Naive thymus-derived CD8-positive, alpha-beta T cell (primary cell): ENCODE data around the gene HPS4. TPM values are rescaled to one million over a fixed set of nuclear protein-coding genes. Genes with fewer than 3 reads are reported as not detected.
A peak's percentile ranks its signal among the peaks of the same experiment; 100 is the strongest.
"Not testable (repeated sequence)": the region's sequence is repeated elsewhere in the genome, so short reads cannot be mapped to it uniquely, and the experiment has no call there.

Source experiments
- ATAC-seq, 2 donors: fragments of 150-1000 bp; cut with Tn5 transposase in 1 of 2; sonication (Bioruptor Pico), chemical (Tn5 transposase) in 1 of 2; 1 replicate in 1 of 2; 2 replicates in 1 of 2; pipeline ENCODE4 v1.10.0; 2021; ENCODE audit warnings: mild to moderate bottlenecking in 2 of 2, moderate library complexity in 2 of 2
- POLR2A ChIA-PET: fragments of 350-600 bp; sonication (Branson Sonifier 250); formaldehyde crosslinking; loops from one replicate; lab custom pipeline; 2021; ENCODE audit warnings: antibody characterized with exemption; lab: Charles Lee
- DNase-seq, 10 donors: peaks; one replicate each; pipeline versions ENCODE4 v3.0.0 to v3.0.0-alpha.2; 2020 to 2022
- H3K27ac Mint-ChIP-seq, 10 donors: one replicate each; pipeline ENCODE4 v1.8.0; 2020 to 2022; ENCODE audit warnings: mild to moderate bottlenecking in 10 of 10, mixed read lengths in 10 of 10, moderate library complexity in 4 of 10, inconsistent platforms in 1 of 10
- H3K27me3 Mint-ChIP-seq, 5 donors: one replicate each; pipeline ENCODE4 v1.8.0; 2021 to 2022; ENCODE audit warnings: mixed read lengths in 5 of 5
- H3K36me3 Mint-ChIP-seq, 3 donors: one replicate each; pipeline ENCODE4 v1.8.0; 2020 to 2022; ENCODE audit warnings: mixed read lengths in 3 of 3, mild to moderate bottlenecking in 2 of 3, inconsistent platforms in 1 of 3
- H3K4me1 Mint-ChIP-seq, 4 donors: one replicate each; pipeline ENCODE4 v1.8.0; 2021 to 2022; ENCODE audit warnings: mixed read lengths in 4 of 4
- H3K4me3 Mint-ChIP-seq, 10 donors: one replicate each; pipeline ENCODE4 v1.8.0; 2020 to 2022; ENCODE audit warnings: mild to moderate bottlenecking in 10 of 10, mixed read lengths in 10 of 10, moderate library complexity in 6 of 10, inconsistent platforms in 1 of 10
- H3K9me3 Mint-ChIP-seq, 9 donors: one replicate each; pipeline ENCODE4 v1.8.0; 2020 to 2022; ENCODE audit warnings: mixed read lengths in 9 of 9, mild to moderate bottlenecking in 3 of 9, inconsistent platforms in 1 of 9, moderate library complexity in 1 of 9
- polyA plus RNA-seq, 3 donors: library from polyadenylated mRNA; unstranded; fragments of 300-500 nt; fragmentation: Illumina TruSeq; gene quantifications; one replicate each; pipeline ENCODE4 v1.2.3, GENCODE V29; 2021
- total RNA-seq, 8 experiments: library from RNA in 2 of 8; stranded (reverse) in 2 of 8; gene quantifications; one replicate each; pipeline ENCODE4 v1.2.3 and lab custom pipeline; 2021 to 2026

Gene HPS4
- total and polyA plus RNA-seq, 5 experiments from 2014 or later: 10.5 to 64.3 (median 18.4) TPM

DNA sequence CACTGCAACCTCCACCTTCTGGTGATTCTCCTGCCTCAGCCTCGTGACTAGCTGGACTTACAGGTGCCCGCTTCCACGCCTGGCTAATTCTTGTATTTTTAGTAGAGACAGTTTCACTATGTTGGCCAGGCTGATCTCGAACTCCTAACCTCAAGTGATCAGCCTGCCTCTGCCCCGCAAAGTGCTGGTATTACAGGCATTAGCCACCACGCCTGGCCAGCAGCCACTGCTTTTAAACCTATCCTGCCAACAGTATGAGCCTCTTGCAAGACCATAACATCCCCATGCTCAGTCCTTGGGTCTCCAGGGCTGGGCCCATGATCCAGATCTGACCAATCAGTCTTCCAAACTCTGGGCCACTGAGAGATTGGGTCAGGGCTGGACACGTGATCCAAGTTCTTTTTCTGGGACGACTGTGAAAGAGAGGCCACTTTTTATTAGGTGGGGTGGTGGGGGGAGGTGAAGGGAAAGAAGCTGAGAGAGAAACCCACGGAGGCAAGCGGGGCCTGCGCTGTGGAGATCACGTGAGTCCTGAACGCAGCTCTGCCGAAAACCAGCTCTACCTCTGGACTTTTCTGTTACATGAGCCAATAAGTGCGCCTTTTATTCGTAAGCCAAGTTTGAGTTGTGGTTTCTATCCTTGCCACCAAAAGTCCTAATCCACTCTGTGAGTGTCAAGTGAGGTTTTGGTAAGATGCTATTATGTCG, 36.6 kb downstream of the HPS4 start:
- no peak for DNase-seq
- no peaks in the 10 kb centered on the region for H3K27me3 Mint-ChIP-seq
- no peak overlapping the region for H3K4me3 Mint-ChIP-seq
- peaks cover 0 to 25% (median 5%) of the 10 kb centered on the region in 3 donors for H3K36me3 Mint-ChIP-seq
- no peaks in the 10 kb centered on the region for H3K9me3 Mint-ChIP-seq
- peaks cover 0 to 1% (median 0%) of the 10 kb centered on the region in 4 donors for H3K4me1 Mint-ChIP-seq
- POLR2A ChIA-PET: no interaction called here
- ATAC-seq: no peak
- H3K27ac Mint-ChIP-seq: peak overlapping the region in 4 of 10 donors; percentile 11 to 36 (median 30)

DNA sequence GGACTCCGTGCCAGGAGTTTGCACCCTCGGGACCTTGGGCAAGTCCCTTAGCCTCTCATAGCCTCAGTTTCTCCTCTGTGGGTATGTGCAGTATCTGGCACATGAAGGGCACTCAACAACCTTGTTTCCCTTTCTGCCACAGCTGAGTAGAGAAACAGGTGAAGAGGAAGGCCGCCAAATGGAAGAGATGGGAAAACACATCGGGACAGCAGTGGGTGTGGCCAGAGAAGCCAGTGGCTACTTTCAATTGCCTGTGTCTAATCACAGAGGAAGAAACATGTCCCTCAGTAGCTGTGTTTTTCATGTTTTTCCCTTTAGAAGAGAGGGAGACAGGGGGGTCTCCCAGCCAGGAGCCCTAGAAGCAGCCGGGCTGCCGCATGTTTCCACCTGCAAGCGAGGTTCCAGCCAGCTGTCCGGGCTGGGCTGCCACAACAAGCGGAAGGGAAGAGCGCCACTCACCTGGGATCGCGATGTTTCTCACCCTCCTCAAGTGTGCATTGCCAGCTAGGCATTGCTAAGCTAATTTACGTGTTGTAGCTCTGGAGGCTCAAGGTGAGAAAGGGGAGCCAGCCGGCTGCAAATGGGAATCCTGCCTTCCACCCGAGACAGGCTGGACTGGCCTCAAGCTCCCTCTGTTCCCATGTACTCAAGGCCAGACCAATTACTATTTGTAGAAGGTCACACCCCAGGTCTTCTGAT, 37.9 kb downstream of the HPS4 start:
- Mint-ChIP-seq H3K4me3 (no peak overlapping the region), H3K36me3 (peaks cover 0 to 13% (median 3%) of the 10 kb centered on the region in 3 donors), H3K27me3 (no peaks in the 10 kb centered on the region), H3K9me3 (no peaks in the 10 kb centered on the region), H3K27ac (peak overlapping the region in 1 of 10 donors; percentile 43), H3K4me1 (peaks cover 0 to 1% (median 0%) of the 10 kb centered on the region in 4 donors)
- POLR2A ChIA-PET: no interaction called here
- ATAC-seq (no peak), DNase-seq (no peak)

DNA sequence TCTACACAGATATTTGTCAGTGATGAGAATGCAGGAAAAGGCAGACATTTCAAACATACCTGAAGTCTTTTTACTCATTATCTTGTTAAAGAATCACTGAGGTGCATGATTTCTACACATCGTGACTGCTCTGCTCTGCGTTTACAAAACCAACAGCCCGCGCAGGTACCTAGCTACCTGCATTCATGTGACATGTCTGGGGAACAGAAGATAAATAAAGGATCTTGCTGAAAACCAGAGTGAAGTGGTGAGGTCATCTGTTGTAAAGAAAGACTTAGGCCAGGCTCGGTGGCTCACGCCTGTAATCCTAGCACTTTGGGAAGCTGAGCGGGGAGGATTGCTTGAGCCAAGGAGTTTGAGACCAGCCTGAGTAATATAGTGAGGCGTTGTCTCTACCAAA, 38.8 kb downstream of the HPS4 start:
- Mint-ChIP-seq H3K27ac (peak overlapping the region in 2 of 10 donors; percentile 51 to 53), H3K36me3 (peaks cover 0 to 12% (median 0%) of the 10 kb centered on the region in 3 donors), H3K4me1 (peaks cover 0 to 1% (median 0%) of the 10 kb centered on the region in 4 donors), H3K4me3 (no peak overlapping the region), H3K27me3 (no peaks in the 10 kb centered on the region), H3K9me3 (no peaks in the 10 kb centered on the region)
- POLR2A ChIA-PET: no interaction called here
- ATAC-seq (no peak), DNase-seq (no peak)

DNA sequence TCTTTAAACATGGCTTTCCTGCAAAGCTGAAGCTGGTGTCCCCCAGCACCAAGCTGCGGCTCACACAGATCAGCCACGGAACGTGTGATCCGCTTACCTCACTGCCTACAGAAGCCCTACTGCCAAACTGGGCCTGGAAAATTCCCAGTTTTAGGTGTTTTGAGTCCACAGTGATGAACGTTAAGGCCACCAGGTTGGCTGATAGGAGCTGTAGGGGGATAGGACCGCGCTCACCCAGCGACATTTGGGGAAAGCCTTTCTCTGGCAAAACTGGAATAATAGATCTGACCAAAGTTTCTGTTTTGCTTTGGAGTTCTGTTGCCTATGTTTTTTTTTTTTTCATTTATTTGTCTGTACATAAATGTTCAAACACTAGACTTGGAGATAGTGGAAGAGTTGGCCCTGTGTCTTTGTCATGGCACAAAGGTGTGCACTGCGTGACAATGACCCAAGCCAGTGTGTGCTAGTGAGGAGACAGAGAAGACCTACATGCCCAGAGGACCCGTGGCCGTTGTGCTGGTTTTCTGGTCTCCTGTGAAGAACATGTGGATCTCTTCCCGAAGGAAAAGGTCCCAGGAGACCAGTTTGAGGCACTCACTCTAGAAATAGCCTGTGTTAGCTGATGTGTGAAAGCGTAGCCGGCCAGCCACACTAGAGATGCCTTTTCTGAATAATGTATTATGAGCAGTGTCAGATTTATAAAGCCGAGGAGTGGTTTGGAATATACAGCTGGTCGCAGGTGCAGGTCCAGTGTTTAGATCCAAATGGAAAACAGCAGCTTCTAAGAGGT, 39.5 kb downstream of the HPS4 start:
- ATAC-seq (no peak), DNase-seq (no peak)
- Mint-ChIP-seq H3K27ac (no peak overlapping the region), H3K36me3 (peaks cover 0 to 12% (median 0%) of the 10 kb centered on the region in 3 donors), H3K4me3 (no peak overlapping the region), H3K9me3 (no peaks in the 10 kb centered on the region), H3K4me1 (peaks cover 0 to 1% (median 0%) of the 10 kb centered on the region in 4 donors), H3K27me3 (no peaks in the 10 kb centered on the region)
- POLR2A ChIA-PET: interaction anchor here (0.6 kb wide), 2 partner anchors 147 to 1427 kb away, joined by 3 to 5 read pairs; no protein-coding TSS in a partner anchor

GRCh38 chr22:26442086-26442756, 41.4 kb downstream of the HPS4 start:
- no peaks in the 10 kb centered on the region for H3K27me3 Mint-ChIP-seq
- H3K36me3 Mint-ChIP-seq: peaks cover 0 to 14% (median 0%) of the 10 kb centered on the region in 3 donors
- no peak for ATAC-seq
- no peak for DNase-seq
- H3K4me1 Mint-ChIP-seq: peaks cover 0 to 6% (median 2%) of the 10 kb centered on the region in 4 donors
- H3K9me3 Mint-ChIP-seq: no peaks in the 10 kb centered on the region
- H3K4me3 Mint-ChIP-seq: no peak overlapping the region
- POLR2A ChIA-PET: interaction anchor here (0.7 to 1.5 kb wide), 2 partner anchors 11 to 14 kb away, joined by 3 to 5 read pairs; no protein-coding TSS in a partner anchor
- H3K27ac Mint-ChIP-seq: peak overlapping the region in 1 of 10 donors; percentile 43

GRCh38 chr22:26439559-26439958, 44.0 kb downstream of the HPS4 start:
- Mint-ChIP-seq H3K27me3 (no peaks in the 10 kb centered on the region), H3K9me3 (no peaks in the 10 kb centered on the region), H3K4me3 (no peak overlapping the region), H3K36me3 (peaks cover 0 to 22% (median 0%) of the 10 kb centered on the region in 3 donors), H3K4me1 (peaks cover 11 to 28% (median 19%) of the 10 kb centered on the region in 4 donors), H3K27ac (no peak overlapping the region)
- DNase-seq: no peak
- ATAC-seq: no peak
- POLR2A ChIA-PET: no interaction called here

GRCh38 chr22:26438776-26439175, 44.8 kb downstream of the HPS4 start:
- POLR2A ChIA-PET, H3K4me3 Mint-ChIP-seq, H3K27me3 Mint-ChIP-seq, H3K27ac Mint-ChIP-seq, H3K9me3 Mint-ChIP-seq, ATAC-seq, DNase-seq: not testable (repeated sequence)
- H3K4me1 Mint-ChIP-seq: peaks cover 11 to 28% (median 19%) of the 10 kb centered on the region in 4 donors
- H3K36me3 Mint-ChIP-seq: peaks cover 0 to 22% (median 7%) of the 10 kb centered on the region in 3 donors

DNA sequence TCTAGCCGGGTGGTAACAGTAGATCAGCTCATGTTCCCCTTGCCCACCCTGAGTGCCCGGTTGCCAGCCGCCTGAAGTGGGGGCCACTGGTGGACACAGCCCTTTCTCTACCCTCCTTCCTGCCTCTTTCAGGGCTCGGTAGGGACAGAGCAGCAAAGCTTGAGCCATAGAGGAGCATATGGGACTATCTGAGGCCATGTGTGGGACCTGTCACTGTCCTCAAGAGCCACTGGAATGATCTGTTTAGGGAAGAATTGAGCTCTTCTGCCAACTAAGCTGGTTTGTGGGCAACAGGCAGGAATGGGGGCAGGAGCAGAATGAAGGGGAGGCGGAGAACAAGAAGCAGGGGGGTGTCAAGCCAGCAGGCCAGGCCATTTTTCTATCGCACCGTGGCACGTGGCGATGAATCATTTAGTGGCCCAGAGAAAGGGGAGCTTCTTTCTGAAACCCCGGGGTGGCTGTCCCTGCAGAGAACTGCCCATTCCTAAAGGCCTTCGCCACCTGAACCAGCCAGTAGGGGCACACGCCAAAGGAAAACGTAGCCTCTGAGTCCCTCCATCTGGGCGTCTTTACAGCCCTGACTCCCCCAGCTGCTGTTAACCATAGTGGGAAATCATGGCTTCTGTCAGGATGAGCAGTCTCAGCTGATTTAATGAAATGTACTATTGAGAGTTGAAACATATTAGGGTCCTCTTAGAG, 45.7 kb downstream of the HPS4 start:
- peaks cover 11 to 28% (median 21%) of the 10 kb centered on the region in 4 donors for H3K4me1 Mint-ChIP-seq
- DNase-seq (no peak), ATAC-seq (no peak)
- H3K27me3 Mint-ChIP-seq: no peaks in the 10 kb centered on the region
- peaks cover 0 to 15% (median 8%) of the 10 kb centered on the region in 3 donors for H3K36me3 Mint-ChIP-seq
- H3K9me3 Mint-ChIP-seq: no peaks in the 10 kb centered on the region
- H3K4me3 Mint-ChIP-seq: no peak overlapping the region
- H3K27ac Mint-ChIP-seq: peak overlapping the region in 2 of 10 donors; percentile 18 to 34
- POLR2A ChIA-PET: interaction anchor here (0.8 kb wide), 1 partner anchor 9 kb away, joined by 4 read pairs; the partner anchor contains the start of gene ASPHD2

DNA sequence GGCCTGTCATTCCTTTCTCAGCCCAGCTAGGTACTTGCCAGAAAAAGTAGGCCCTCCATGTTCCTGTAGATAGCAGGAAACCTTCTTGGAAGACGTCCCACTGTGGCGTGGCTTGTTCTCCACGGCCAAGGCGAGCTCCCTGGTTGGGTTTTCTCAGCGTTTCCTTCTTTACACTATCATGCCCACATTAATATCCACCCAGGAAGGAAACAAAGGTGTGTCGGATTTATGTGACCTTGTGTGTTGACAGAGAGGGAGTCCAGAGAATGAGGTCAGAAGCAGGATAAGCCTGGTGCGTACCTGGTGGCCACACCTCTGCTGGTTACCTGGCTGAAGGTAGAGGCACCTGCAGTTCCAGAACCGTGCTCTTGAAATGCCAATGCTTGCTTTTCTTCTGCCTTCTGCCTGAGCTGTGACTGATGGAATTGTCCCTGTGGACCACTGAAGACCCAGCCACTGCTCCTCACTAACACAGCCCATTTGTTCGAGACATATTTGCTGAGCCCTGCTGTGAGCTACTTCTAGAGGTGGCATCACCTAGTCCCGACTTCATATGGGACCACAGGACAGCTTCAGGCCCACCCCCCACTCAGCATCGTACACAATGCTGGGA, 46.6 kb downstream of the HPS4 start:
- Mint-ChIP-seq H3K27me3 (no peaks in the 10 kb centered on the region), H3K27ac (peak overlapping the region in 1 of 10 donors; percentile 27), H3K4me1 (peaks cover 11 to 31% (median 23%) of the 10 kb centered on the region in 4 donors), H3K4me3 (no peak overlapping the region), H3K9me3 (no peaks in the 10 kb centered on the region), H3K36me3 (peaks cover 0 to 15% (median 8%) of the 10 kb centered on the region in 3 donors)
- POLR2A ChIA-PET: interaction anchor here (0.8 kb wide), 1 partner anchor 8 kb away, joined by 4 read pairs; the partner anchor contains the start of gene ASPHD2
- ATAC-seq (no peak), DNase-seq (no peak)

DNA sequence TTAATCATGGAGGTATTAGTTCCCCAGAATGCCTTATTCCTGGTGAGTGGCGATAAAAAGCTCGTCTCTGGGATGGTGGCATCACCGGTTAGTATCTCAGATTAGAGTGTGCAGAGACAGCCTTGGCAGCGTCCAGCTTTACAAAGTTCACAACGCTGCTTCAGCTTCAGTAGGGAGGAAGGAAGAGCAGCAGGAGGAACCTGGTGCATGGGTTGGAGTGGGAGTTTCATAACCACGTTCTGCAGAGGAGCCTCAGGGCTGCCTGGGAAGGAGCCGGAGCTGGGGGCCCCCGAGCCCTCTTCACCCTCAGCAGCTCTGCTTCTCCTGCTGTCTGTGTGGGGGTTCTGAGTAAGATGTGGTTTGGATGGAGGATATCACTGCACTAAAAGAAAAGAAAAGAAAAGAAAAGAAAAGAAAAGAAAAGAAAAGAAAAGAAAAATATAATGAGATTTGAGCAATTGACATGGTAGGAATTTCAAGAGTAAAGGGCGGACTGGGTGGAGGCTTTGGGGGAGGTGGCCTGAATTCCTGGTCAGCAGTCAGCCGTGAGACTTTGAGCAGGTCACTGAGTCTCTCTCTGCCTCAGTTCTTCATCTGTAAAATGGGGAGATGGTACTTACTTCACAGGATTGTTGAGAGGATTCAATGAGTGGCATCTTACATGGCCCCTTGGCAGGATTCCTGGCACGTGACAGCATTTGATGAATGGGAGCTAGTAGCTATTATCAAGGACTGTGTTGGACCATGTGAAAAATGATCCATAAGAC, 48.1 kb downstream of the HPS4 start:
- no peak overlapping the region for H3K4me3 Mint-ChIP-seq
- peak overlapping the region in 2 of 10 donors; percentile 28 to 47 for H3K27ac Mint-ChIP-seq
- H3K9me3 Mint-ChIP-seq: no peaks in the 10 kb centered on the region
- H3K4me1 Mint-ChIP-seq: peaks cover 13 to 45% (median 30%) of the 10 kb centered on the region in 4 donors
- DNase-seq (no peak), ATAC-seq (no peak)
- H3K27me3 Mint-ChIP-seq: no peaks in the 10 kb centered on the region
- POLR2A ChIA-PET: interaction anchor here (0.9 kb wide), 1 partner anchor 48 kb away, joined by 4 read pairs; the partner anchor contains the start of genes HPS4 and SRRD
- H3K36me3 Mint-ChIP-seq: peaks cover 0 to 15% (median 8%) of the 10 kb centered on the region in 3 donors
